Measurements from ENCODE around the gene MRPS24. TPM values are rescaled to one million over a fixed set of nuclear protein-coding genes. Genes with fewer than 3 reads are reported as not detected.

The MRPS24 gene
- 63.9 TPM for total RNA-seq

GRCh38 chr7:43869006-43869866 lies at the start of gene MRPS24:
Gene MRPS24, minus strand, starts transcription at chr7:43869517. Its CDS starts 22 bp downstream, at chr7:43869495.

GRCh38 chr7:43906331-43907010 lies 37.2 kb upstream of the MRPS24 start, which contains the start of gene URGCP:
Gene URGCP, minus strand, starts transcription at chr7:43906596. Its CDS starts 21 bp downstream, at chr7:43906575.

Small RNA genes within 50 kb of the gene (small RNA-seq; reads per million reads assigned to genes)
- gene MRPS24 (ENCODE audit: low replicate concordance), result not detected

Other genes starting within 250 kb of the MRPS24 start
- 75.8 TPM for gene COA1, start 140.0 kb downstream of the MRPS24 start, total RNA-seq
- 24.2 TPM for gene BLVRA, start 110.8 kb downstream of the MRPS24 start, total RNA-seq
- 27.8 TPM for gene URGCP, start 37.1 kb upstream of the MRPS24 start, total RNA-seq
- 12.4 TPM for gene UBE2D4, start 56.9 kb upstream of the MRPS24 start, total RNA-seq
- gene SPDYE1, start 128.4 kb upstream of the MRPS24 start, total RNA-seq, result not detected
- gene DBNL, start 175.2 kb upstream of the MRPS24 start, total RNA-seq, result 73.8 TPM
- 102 TPM for gene PGAM2, start 196.1 kb upstream of the MRPS24 start, total RNA-seq
- gene POLM, start 213.0 kb upstream of the MRPS24 start, total RNA-seq, result 33.3 TPM
- gene AEBP1, start 234.8 kb upstream of the MRPS24 start, total RNA-seq, result 68.5 TPM